Mesenchymal stem cell (in vitro differentiated cells and primary cell): Measurements from ENCODE around the gene ZNF740.
"Not testable (repeated sequence)": the region's sequence is repeated elsewhere in the genome, so short reads cannot be mapped to it uniquely, and the experiment has no call there.

ENCODE experiments used
- DNase-seq: peaks from one replicate; pipeline ENCODE4 v3.0.0-alpha.2; 2013
- H2AFZ ChIP-seq: one replicate; pipeline ENCODE4 v1.6.1; 2013; ENCODE audit warnings: low read depth, mild to moderate bottlenecking, control low read depth, inconsistent platforms, low read length, moderate library complexity
- H2AK5ac ChIP-seq: 2 replicates; pipeline ENCODE4 v1.6.1; 2013; ENCODE audit warnings: low read length, moderate library complexity, mild to moderate bottlenecking, inconsistent platforms; ENCODE audit not compliant: severe bottlenecking
- H2BK120ac ChIP-seq: one replicate; pipeline ENCODE4 v1.6.1; 2013; ENCODE audit warnings: low read depth, mild to moderate bottlenecking, inconsistent platforms, low read length, moderate library complexity
- H2BK12ac ChIP-seq, 2 experiments: one replicate each; pipeline ENCODE4 v1.6.1; 2013; ENCODE audit warnings: inconsistent platforms in 2 of 2, low read length in 2 of 2, mild to moderate bottlenecking in 2 of 2, moderate library complexity in 2 of 2, control low read depth in 1 of 2
- H2BK15ac ChIP-seq: one replicate; pipeline ENCODE4 v1.6.1; 2013; ENCODE audit warnings: mild to moderate bottlenecking, low read depth, inconsistent platforms; ENCODE audit not compliant: poor library complexity, severe bottlenecking
- H2BK5ac ChIP-seq: 2 replicates; pipeline ENCODE4 v1.6.1; 2013; ENCODE audit warnings: low read depth, mild to moderate bottlenecking, low read length, control low read depth, inconsistent platforms; ENCODE audit not compliant: poor library complexity, severe bottlenecking
- H3K14ac ChIP-seq, 2 experiments: one replicate each; pipeline ENCODE4 v1.6.1; 2013; ENCODE audit warnings: inconsistent platforms in 2 of 2, low read length in 2 of 2, control low read depth in 1 of 2, mild to moderate bottlenecking in 1 of 2, moderate library complexity in 1 of 2
- H3K18ac ChIP-seq, 2 experiments: one replicate each; pipeline ENCODE4 v1.6.1; 2013; ENCODE audit warnings: inconsistent platforms in 2 of 2, low read length in 2 of 2, control low read depth in 1 of 2, low read depth in 1 of 2, mild to moderate bottlenecking in 1 of 2
- H3K23ac ChIP-seq, 2 experiments: one replicate each; pipeline ENCODE4 v1.6.1; 2013; ENCODE audit warnings: inconsistent platforms in 2 of 2, low read length in 2 of 2, mild to moderate bottlenecking in 2 of 2, moderate library complexity in 2 of 2, control low read depth in 1 of 2
- H3K27ac ChIP-seq: 2 replicates; pipeline ENCODE4 v1.5.1; 2013; ENCODE audit warnings: mild to moderate bottlenecking, moderate library complexity, low read length, control low read depth, inconsistent platforms; ENCODE audit not compliant: poor library complexity, severe bottlenecking
- H3K27me3 ChIP-seq, 2 experiments: 2 replicates each; pipeline versions ENCODE4 v1.6.1 to v1.7.0; 2013; ENCODE audit warnings: low read length in 2 of 2, mild to moderate bottlenecking in 2 of 2, moderate library complexity in 2 of 2, control low read depth in 1 of 2, inconsistent platforms in 1 of 2; ENCODE audit not compliant: control insufficient read depth in 1 of 2, insufficient read depth in 1 of 2
- H3K36me3 ChIP-seq, 2 experiments: 2 replicates each; pipeline versions ENCODE4 v1.6.1 to v1.7.0; 2013; ENCODE audit warnings: low read length in 2 of 2, control low read depth in 1 of 2, inconsistent platforms in 1 of 2, low read depth in 1 of 2, mild to moderate bottlenecking in 1 of 2; ENCODE audit not compliant: insufficient read depth in 2 of 2, control insufficient read depth in 1 of 2
- H3K4ac ChIP-seq, 2 experiments: one replicate each; pipeline ENCODE4 v1.6.1; 2013; ENCODE audit warnings: inconsistent platforms in 2 of 2, low read length in 2 of 2, mild to moderate bottlenecking in 2 of 2, moderate library complexity in 2 of 2, control low read depth in 1 of 2, low read depth in 1 of 2
- H3K4me1 ChIP-seq: 2 replicates; pipeline ENCODE4 v1.6.1; 2013; ENCODE audit warnings: low read depth, low read length, control low read depth; ENCODE audit not compliant: control insufficient read depth, insufficient read depth
- H3K4me2 ChIP-seq: 2 replicates; pipeline ENCODE4 v1.6.1; 2013; ENCODE audit warnings: low read length, mild to moderate bottlenecking, inconsistent platforms; ENCODE audit not compliant: poor library complexity, severe bottlenecking
- H3K4me3 ChIP-seq, 2 experiments: 2 replicates each; pipeline versions ENCODE4 v1.5.1 to v1.7.0; 2013; ENCODE audit warnings: low read length in 2 of 2, mild to moderate bottlenecking in 2 of 2, control low read depth in 1 of 2, low read depth in 1 of 2; ENCODE audit not compliant: insufficient read depth in 1 of 2
- H3K79me1 ChIP-seq: replicated peaks from 2 replicates; pipeline ENCODE4 v1.6.1; 2013; ENCODE audit warnings: mild to moderate bottlenecking, control low read depth, low read length, inconsistent platforms; ENCODE audit not compliant: poor library complexity, severe bottlenecking
- H3K9ac ChIP-seq: 2 replicates; pipeline ENCODE4 v1.7.0; 2013; ENCODE audit warnings: mild to moderate bottlenecking, low read length, moderate library complexity
- H3K9me3 ChIP-seq: 2 replicates; pipeline ENCODE4 v1.7.0; 2013; ENCODE audit warnings: mild to moderate bottlenecking, low read length; ENCODE audit not compliant: control insufficient read depth
- H4K8ac ChIP-seq: one replicate; pipeline ENCODE4 v1.6.1; 2013; ENCODE audit warnings: inconsistent platforms, mild to moderate bottlenecking, low read length, moderate library complexity
- H4K91ac ChIP-seq: one replicate; pipeline ENCODE4 v1.6.1; 2013; ENCODE audit warnings: mild to moderate bottlenecking, low read length, inconsistent platforms
- WGBS: methylation state at CpG from one replicate; pipeline ENCODE4 v1.1.7; 2013; ENCODE audit warnings: mixed read lengths; 5-methylcytosine and 5-hydroxymethylcytosine counted together

ZNF740 gene

GRCh38 chr12:53161119-53161911 lies 19.2 kb upstream of the ZNF740 start:
- 95% methylated on average over 7 of the region's 8 CpGs for WGBS
- no peak overlapping the region for H3K18ac ChIP-seq
- no peak overlapping the region for H3K4me2 ChIP-seq
- no peak overlapping the region for H2AFZ ChIP-seq
- H3K79me1 ChIP-seq: no peaks in the 10 kb centered on the region
- H3K27ac ChIP-seq: no peak overlapping the region
- no peaks in the 10 kb centered on the region for H3K4me1 ChIP-seq
- no peak overlapping the region for H3K14ac ChIP-seq
- H4K91ac ChIP-seq: no peak overlapping the region
- no peak overlapping the region for H2BK5ac ChIP-seq
- H3K27me3 ChIP-seq: no peaks in the 10 kb centered on the region
- H2BK12ac ChIP-seq: no peak overlapping the region
- H2BK120ac ChIP-seq: no peak overlapping the region
- DNase-seq: no peak
- H3K23ac ChIP-seq: no peak overlapping the region
- no peak overlapping the region for H3K4me3 ChIP-seq
- no peak overlapping the region for H3K9ac ChIP-seq
- no peak overlapping the region for H2AK5ac ChIP-seq
- peak overlapping the region; percentile 31 for H2BK15ac ChIP-seq
- H3K36me3 ChIP-seq: peaks cover 15 to 31% of the 10 kb centered on the region in 2 experiments
- no peaks in the 10 kb centered on the region for H3K9me3 ChIP-seq
- no peak overlapping the region for H3K4ac ChIP-seq
- H4K8ac ChIP-seq: no peak overlapping the region

GRCh38 chr12:53163008-53163407 lies 17.5 kb upstream of the ZNF740 start:
- not testable (repeated sequence) for H2BK120ac ChIP-seq, H3K23ac ChIP-seq, H2AK5ac ChIP-seq, H3K27ac ChIP-seq, DNase-seq, H3K27me3 ChIP-seq, H2BK5ac ChIP-seq, H3K4ac ChIP-seq, H3K18ac ChIP-seq, H4K91ac ChIP-seq, H3K9me3 ChIP-seq, H3K9ac ChIP-seq, H4K8ac ChIP-seq, H3K4me3 ChIP-seq, H2BK15ac ChIP-seq, H2AFZ ChIP-seq, H3K4me2 ChIP-seq, H3K79me1 ChIP-seq, H3K4me1 ChIP-seq, H3K14ac ChIP-seq, H2BK12ac ChIP-seq
- 60% methylated on average over 1 of the region's 2 CpGs for WGBS
- H3K36me3 ChIP-seq: peaks cover 14 to 45% of the 10 kb centered on the region in 2 experiments

DNA sequence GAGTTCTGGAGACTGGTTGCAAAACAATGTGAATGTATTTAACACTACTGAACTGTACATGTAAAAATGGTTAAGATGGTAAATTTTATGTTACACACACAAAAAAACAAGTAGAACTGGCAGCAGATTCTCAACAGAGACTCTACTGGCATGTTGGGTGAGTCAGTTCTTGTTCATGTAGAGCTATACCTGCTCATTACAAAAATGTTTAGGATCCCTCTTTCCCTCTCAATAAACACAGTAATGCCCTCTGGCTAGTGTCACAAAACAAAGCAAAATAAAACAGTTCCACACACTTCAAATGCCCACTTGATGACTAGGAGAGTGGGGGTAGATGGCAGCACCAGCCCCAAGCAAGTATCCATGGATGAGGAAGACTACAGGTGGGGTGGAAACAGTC lies 13.7 kb upstream of the ZNF740 start:
- no peak overlapping the region for H4K8ac ChIP-seq

GRCh38 chr12:53169644-53170043 lies 10.9 kb upstream of the ZNF740 start:
- H2AFZ ChIP-seq: no peak overlapping the region
- peak overlapping the region in 1 of 2 experiments; percentile 49 for H3K18ac ChIP-seq
- 98% methylated on average over 6 of the region's 7 CpGs for WGBS
- no peak overlapping the region for H2BK15ac ChIP-seq
- H3K4me3 ChIP-seq: no peak overlapping the region
- H4K91ac ChIP-seq: no peak overlapping the region
- H3K9me3 ChIP-seq: no peaks in the 10 kb centered on the region
- H3K4me2 ChIP-seq: no peak overlapping the region
- no peak overlapping the region for H3K27ac ChIP-seq
- H4K8ac ChIP-seq: no peak overlapping the region
- no peak overlapping the region for H2BK120ac ChIP-seq
- H3K36me3 ChIP-seq: peaks cover 27 to 37% of the 10 kb centered on the region in 2 experiments
- H2BK12ac ChIP-seq: no peak overlapping the region
- H3K23ac ChIP-seq: no peak overlapping the region
- H3K14ac ChIP-seq: no peak overlapping the region
- DNase-seq: no peak
- no peak overlapping the region for H2BK5ac ChIP-seq
- H3K27me3 ChIP-seq: no peaks in the 10 kb centered on the region
- no peaks in the 10 kb centered on the region for H3K79me1 ChIP-seq
- H3K4me1 ChIP-seq: peaks cover 12% of the 10 kb centered on the region
- H3K4ac ChIP-seq: no peak overlapping the region
- no peak overlapping the region for H3K9ac ChIP-seq
- no peak overlapping the region for H2AK5ac ChIP-seq

More for the DNA sequence above, 13.7 kb upstream of the ZNF740 start:
- H3K9ac ChIP-seq: no peak overlapping the region
- H2BK120ac ChIP-seq: no peak overlapping the region
- DNase-seq: no peak
- peaks cover 6% of the 10 kb centered on the region for H3K4me1 ChIP-seq
- no peak overlapping the region for H2AFZ ChIP-seq
- no peak overlapping the region for H2AK5ac ChIP-seq
- no peak overlapping the region for H3K27ac ChIP-seq
- peaks cover 21 to 44% of the 10 kb centered on the region in 2 experiments for H3K36me3 ChIP-seq
- no peak overlapping the region for H3K23ac ChIP-seq
- H3K4ac ChIP-seq: no peak overlapping the region
- H2BK5ac ChIP-seq: no peak overlapping the region
- no peaks in the 10 kb centered on the region for H3K27me3 ChIP-seq
- no peak overlapping the region for H3K18ac ChIP-seq
- H3K14ac ChIP-seq: no peak overlapping the region
- H3K4me3 ChIP-seq: no peak overlapping the region
- no peaks in the 10 kb centered on the region for H3K79me1 ChIP-seq
- H2BK12ac ChIP-seq: no peak overlapping the region
- H2BK15ac ChIP-seq: no peak overlapping the region
- no peak overlapping the region for H3K4me2 ChIP-seq
- no peak overlapping the region for H4K91ac ChIP-seq
- no peaks in the 10 kb centered on the region for H3K9me3 ChIP-seq
